SIG-M5 (cell line): Measurements from ENCODE around the gene PIK3CB.
A peak's percentile ranks its signal among the peaks of the same experiment; 100 is the strongest.

Experiments used
- DNase-seq: peaks from one replicate; lab custom pipeline; 2025; lab: John Stamatoyannopoulos, UW

The PIK3CB gene

DNA sequence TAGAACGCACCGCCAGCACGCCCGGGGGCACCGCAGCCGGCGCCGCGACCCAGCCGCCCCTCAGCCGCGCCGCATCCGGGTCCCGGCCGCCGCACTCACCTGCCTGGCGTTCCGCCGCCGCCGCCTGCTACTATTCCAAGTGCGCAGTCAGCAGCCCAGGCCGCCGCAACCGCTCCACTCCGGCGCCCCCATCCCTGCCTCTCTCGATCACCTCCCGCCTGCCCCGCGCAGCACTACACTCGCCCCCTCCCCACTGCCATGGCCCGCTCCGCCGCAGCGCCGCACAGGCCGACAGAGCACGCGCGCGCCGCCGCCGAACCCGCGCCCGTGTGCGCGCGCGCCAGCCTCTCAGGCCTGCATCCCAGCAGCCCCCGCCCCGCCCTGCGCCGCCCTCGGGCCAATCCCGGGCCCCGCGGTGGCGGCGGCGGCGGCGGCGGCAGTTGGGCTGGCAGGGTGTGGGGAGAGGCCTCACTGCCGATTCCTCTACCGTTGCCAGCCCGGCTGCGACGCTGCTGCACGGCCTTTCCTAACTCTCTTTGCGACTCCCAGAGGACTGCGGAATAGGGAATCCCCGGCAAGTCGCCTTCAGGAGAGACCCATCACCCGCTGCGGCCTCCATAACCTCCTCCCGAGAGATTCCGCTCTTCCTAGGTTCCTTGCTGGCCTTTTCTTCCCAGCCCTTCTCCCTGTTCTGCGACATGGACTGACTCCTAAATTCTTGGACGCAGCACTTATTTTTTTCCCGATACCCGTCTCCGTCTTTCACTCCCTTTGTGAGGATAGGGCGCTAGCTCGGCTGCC lies at the start of gene PIK3CB:
TSS of gene PIK3CB (minus strand) at position 333 of the 801 bp plus-strand sequence. CDS start 75,585 bp downstream, outside the sequence.
- DNase-seq, result no peak

DNA sequence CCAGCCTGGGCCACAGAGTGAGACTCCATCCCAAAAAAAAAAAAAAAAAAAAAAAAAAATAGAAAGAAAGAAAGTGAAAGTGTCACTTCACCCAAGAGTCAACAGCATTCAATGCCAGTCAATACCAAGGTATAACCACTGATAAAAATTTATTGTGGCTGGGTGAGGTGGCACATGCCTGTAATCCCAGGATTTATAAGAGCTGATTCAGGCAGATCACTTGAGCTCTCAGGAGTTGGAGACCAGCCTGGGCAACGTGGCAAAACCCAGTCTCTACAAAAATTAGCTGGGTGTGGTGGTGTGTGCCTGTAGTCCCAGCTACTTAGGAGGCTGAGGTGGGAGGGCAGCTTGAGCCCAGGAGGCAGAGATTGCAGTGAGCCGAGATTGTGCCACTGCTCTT lies 46.5 kb upstream of the PIK3CB start:
- DNase-seq, result no peak

DNA sequence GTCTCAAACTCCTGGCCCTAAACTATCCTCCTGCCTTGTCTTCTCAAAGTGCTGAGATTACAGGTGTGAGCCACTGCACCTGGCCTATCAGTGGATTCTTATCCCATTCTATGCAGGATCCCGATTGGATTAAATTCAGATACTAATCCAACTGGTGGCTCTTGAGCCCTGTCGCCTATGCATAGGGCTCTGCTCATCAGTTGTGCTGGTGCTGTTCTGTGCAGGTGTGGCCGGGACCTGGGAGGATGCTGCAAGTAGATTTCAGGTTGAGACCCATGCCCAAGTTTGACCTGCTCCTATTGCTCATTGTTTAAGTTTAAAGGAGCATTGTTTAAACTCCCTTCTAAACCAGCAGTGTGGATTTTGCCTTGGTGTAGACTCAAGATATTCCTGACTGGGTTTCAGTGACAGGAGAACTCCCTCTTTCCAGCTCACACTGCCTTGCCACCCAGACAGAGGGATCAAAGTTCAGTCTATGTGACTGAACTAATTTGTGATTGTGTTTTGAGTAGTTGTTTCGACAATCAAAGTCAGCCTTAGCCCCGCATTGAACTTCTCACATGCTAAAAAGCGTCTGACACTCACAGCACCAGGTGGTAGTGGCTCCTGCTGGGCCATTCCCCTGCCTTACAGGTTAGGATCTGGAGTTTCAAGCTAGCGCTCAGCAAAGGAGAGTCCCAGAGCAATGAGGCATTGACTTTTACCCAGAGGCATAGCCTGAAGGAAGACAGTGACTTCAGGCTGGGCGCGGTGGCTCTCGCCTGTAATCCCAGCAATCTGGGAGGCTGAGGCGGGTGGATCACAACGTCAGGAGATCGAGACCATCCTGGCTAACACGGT lies 45.0 kb upstream of the PIK3CB start:
- no peak for DNase-seq

DNA sequence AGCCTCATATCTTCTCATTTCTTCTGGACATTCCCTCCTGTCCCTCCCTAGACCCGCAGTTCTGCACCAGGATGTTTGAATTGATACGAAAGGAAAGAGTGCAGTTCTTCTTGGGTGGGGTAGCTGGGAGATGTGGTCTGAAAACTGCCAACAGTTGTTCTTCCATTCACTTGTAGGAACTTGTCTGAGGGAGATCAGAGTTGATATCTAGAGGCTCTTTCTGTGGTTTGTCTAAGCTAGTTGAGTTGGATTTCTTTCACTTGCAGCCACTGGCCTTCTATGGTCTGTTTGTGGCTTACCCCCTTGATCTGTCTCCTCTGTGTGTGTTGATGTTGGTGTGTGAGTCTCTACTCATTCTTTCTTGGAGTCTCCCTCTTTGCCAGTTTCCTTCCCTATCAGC lies 42.5 kb upstream of the PIK3CB start:
- no peak for DNase-seq

DNA sequence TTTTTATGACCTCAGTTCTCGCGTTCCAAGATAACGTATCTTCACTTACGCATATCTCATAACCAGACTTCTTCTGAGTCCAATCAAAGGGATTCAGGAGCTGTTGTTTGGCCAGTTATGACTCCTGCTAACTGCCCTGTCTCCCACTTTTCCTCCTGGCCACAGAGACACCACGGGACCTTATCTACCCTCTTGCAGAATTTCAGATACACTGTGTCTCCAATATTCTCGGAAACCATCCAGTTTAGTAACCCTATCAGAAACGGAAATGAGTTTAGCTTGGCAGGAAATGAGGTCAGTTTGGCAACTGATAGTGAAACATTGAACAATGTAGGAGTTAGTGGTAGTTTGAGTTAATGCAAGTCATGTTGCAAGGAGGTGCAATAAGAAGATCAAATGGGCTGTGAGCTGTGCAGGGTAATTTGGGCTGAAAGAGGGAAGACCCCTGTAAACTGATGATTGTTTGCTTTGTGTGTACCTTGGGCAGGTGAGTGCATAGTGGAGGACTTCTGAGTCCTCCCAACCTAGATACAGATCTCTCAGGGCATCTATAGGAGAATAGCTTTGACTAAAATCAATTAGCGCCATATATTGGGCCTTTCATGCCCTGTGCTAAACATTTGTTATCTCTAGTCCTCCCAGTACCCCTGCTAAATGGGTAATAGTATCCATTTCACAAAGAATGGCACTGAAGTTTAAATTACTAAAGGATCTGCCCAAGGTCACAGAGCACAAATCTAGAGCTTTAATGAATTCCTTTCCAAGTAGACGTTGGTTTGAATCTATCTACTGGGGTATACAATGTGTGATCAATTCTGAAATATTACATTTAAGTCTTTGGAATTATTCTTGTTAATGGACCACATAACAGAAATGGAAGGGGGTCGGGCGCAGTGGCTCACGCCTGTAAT lies 41.3 kb upstream of the PIK3CB start:
- DNase-seq, result no peak

DNA sequence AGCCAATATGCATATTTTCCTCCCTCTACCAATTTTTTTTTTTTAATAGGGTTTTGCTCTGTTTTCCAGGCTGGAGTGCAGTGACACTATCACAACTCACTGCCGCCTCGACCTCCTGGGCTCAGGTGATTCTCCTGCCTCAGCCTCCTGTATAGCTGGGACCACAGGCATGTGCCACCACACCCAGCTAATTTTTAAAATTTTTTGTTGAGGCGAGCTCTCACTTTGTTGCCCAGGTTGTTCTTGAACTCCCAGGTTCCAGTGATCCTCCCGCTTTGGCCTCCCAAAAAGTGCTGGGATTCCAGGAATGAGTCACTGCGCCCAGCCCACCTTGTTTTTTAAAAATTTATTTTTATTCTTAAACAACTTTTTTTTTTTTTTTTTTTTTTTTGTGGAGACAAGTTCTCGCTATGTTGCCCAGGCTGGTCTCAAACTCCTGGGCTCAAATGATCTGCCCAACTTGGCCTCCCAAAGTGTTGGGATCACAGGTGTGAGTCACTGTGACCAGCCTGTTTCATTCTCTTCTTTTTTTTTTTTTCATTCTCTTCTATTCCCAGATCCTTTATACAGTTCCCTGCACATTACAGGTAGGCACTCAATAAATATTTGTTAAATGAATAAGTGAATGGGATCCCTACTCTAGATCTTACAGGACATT lies 40.5 kb upstream of the PIK3CB start:
- DNase-seq, result no peak

DNA sequence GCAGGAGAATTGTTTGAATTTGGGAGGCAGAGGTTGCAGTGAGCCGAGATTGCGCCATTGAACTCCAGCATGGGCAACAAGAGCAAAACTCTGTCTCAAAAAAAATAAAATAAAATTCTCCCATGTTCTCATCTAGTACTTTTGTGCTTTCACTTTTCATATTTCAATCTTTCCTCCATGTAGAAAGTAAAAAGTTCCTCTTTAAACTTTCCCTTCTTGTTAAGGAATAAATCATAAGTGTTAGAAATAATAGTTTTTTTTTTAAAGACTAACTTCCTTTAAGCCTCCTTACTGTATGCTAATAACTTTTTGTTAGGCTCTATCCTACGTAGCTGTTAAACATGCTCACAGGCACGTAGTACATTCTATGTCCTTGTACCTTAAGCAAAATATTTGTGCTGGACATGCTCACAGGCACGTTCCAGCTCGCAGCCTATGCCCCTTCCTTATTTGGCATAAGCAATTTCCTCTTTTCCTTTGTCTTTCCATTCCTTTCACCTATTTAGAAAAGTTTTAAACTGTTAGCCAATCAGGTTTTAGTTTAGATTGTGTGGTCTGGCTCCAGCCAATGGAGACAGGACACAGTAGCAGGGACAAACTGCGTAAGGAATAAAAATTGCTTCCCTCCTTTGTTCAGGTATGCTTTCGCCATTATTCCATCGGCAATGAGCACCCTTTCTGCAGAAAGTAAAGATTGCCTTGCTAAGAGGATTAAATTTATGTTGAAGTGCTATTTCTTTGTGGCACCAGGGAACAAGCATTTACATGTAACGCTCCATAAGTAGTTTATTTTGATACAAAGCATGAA lies 38.9 kb upstream of the PIK3CB start:
- no peak for DNase-seq

DNA sequence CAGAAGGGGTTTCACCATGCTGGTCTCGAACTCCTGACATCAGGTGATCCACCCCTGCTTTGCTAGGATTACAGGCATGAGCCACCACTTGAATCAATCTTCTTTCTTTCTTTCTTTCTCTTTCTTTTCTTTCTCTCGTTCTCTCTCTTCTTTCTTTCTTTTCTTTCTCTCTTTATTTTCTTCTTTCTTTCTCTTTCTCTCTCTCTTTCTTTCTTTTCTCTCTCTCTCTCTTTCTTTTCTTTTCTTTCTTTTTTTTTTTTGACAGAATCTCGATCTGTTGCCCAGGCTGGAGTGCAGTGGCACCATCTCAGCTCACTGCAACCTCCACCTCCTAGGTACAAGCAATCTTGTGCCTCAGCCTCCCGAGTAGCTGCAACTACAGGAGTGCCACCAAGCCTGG lies 37.9 kb upstream of the PIK3CB start:
- DNase-seq, result no peak

DNA sequence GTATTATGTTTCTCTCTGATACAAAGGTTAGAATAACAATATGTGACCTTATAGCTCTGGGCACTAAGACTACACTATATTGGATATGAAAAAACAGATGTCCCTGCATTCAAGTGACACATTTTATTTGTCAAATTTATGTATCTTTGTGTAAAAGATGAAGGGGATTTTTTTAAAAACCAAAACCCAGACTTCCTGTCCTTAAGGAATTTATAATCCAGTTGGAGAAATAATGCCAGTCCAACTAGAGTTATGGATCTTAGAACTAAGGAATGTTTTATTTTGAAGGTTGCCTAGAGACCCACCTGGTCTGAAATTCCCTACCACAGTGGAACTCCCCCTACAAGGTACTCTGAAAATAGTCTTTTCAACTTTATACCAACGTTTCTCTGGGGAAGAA lies 33.3 kb upstream of the PIK3CB start:
- no peak for DNase-seq

DNA sequence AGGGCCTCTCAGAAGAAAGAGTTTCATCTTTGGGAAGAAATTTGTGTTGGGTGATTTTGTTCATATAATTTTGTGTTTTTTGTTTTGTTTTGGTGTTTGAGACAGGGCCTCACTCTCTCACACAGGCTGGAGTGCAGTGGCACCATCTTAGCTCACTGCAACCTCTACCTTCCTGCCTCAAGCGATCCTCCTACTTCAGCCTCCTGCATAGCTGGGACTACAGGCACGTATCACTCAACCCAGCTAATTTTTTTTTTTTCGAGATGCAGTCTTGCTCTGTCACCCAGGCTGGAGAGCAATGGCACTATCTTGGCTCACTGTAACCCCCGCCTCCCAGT lies 29.0 kb upstream of the PIK3CB start:
- DNase-seq, result no peak

DNA sequence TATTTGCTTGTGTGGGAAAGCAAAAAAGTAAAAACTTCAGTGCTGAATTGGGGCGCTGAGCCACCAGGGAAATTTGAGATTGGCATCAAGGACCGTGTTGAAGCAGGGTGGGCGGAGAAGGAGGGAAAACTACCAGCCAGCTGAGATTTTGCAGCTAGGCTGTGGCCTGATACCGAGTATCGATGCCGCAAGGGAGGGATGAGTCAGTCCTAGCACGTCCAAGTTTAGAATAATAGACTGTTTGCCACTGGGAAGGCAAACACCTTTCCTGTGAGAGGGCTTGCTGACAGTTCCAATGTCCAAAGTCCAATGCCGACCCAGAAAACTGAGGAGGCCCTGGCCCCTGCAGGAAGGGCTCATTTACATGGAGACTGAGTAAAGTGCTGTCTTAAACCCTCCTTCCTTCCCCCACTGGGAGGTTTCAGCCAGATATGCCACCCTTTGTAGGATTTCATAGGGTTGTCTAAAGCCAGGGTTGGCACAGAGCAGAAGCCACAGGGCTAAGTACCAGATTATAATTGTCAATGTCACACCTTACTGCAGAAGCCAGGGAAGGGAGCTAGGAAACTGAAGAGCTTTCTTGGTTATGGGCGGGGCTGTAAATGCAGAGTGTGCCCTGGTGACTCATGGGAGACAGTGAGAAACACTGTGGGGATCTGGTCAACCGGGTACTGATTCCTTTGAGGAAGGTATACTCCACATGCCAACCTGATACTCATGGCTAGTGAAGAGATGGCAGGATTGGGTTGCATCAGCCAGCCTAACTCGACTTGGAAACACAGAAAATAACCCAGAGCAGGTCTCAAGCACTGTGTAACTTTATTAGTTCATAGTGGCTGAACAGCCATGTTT lies 28.4 kb upstream of the PIK3CB start:
- DNase-seq, result no peak

DNA sequence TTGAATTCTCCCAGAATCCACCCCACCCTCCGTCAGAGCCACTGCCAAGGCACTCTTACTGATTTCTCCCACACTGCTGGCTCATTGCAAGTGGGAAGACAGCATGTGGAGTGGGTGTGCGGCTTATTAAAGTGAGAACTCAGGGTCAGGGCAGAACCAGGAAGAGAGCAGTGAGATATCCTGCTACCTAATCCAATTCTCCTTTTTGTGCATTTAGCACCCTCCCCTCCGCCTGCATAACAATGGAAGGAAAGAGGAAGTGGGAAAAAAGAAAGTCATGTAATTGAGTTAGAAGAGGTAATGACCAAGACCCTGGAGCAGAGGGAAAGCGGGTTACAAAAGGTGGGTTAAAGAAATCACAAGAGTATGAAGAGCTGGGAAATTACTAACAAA lies 27.8 kb upstream of the PIK3CB start:
- peak; percentile 34 for DNase-seq

DNA sequence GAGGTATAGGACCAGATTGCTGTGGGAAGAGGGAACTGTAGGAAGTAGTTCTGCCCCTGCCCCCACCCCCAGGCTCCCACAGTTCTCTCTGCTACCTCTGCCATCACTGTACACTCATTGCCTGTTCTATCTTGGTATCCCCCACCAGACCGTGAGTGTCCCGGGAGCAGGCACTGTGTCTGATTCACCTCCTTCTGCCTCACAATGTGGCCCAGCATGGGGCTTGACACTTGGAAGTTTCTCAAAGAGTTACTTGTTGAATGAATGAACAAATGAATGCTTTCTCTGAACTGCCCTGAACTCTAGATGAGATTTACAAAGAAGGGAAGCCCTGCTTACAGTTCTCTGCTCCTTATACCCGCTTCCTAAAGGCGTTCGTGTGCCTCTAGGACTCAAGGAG lies 27.1 kb upstream of the PIK3CB start:
- no peak for DNase-seq

DNA sequence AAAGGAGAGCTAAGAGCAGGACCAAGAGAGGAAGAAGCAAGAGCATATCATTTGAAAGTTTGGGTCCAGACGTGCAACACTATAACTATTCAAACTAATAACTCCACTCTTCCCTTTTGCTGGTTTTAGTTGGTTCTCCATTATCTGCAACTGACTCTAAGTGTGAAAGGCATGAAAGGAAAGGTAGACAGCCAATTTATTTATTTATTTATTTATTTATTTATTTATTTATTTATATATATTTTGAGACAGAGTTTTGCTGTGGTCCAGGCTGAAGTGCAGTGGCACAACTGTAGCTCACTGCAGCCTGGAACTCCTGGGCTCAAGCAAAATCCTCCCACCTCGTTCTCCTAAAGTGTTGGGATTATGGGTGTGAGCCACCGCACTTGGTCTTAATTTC lies 22.1 kb upstream of the PIK3CB start:
- DNase-seq, result no peak

DNA sequence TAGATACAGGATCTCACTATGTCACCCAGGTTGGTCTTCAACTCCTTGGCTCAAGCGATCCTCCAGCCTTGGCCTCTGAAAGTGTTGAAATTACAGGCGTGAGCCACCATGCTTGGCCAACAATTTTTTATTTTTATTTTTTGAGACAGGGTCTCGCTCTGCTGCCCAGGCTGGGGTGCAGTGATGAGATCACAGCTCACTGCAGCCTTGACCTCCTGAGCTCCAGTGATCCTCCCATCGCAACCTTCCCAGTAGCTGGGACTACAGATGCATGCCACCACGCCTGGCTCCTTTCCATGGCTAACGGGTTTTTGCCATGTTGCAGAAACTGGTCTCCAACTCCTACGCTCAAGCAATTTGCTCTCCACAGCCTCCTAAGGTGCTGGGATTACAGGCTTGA lies 20.2 kb upstream of the PIK3CB start:
- no peak for DNase-seq

DNA sequence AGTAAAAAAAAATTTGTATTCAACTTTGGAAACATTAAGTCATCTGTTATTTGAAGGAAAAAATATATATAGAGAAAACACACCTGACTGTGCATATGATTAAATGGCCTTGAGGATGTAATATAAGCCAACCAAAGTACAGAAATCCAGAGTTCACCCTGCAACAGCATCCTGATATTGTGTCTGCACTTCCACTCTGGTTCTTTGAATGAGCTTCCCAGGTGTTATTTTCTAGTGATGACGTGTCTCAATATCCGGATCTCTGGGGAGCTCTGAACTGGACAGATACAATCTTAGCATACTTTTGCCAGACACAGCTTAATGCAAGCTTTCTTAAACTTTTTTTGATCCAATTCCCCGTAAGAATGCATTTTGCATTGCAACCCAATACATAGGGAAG lies 19.5 kb upstream of the PIK3CB start:
- DNase-seq, result no peak

DNA sequence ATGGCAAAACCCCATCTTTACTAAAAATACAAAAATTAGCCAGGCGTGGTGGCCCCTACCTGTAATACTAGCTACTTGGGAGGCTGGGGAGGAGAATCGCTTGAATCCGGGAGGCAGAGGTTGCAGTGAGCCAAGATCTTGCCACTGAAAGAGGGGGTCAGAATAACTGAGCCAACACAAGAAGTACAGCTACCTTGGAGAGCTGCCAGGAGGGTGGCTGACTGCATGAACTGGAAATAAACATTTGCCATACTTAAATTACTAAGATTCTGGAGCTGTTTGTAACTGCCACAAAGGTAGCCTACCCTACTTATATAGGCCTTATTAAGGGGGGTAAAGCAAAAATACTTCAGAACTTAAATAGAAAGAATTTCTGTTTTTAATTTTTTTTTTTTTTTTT lies 15.4 kb upstream of the PIK3CB start:
- DNase-seq, result no peak

DNA sequence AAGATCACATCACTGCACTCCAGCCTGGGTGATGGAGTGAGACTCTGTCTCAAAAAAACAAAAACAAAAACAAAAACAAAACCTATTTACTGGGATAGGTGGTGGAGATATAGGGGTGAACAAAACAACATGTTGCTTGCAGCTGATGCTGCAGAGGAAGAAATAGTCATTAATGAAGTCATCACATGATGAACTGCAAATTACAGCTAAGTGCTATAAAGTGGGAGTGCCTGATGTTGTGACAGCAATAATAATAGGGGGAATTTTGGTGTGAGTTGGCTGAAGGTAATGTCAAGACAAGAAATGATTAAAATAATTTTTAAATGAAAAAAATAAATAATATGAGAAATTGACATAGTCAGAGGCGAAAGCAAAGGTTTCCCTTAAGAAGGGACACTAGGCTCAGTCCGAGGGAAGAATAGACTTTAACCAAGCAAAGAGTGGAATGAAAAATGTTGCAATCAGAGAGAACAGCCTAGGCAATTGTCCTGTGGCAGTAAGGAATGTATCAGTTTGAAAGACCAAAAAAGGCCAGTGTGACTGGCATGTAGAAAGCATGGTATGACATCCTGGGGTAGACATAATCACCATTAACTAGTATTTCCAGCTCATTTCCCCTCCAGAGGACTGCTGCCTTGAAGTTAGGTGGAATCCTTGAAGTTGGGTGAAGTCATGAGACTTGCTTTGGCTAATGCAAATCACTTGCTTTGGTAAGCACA lies 14.7 kb upstream of the PIK3CB start:
- no peak for DNase-seq

DNA sequence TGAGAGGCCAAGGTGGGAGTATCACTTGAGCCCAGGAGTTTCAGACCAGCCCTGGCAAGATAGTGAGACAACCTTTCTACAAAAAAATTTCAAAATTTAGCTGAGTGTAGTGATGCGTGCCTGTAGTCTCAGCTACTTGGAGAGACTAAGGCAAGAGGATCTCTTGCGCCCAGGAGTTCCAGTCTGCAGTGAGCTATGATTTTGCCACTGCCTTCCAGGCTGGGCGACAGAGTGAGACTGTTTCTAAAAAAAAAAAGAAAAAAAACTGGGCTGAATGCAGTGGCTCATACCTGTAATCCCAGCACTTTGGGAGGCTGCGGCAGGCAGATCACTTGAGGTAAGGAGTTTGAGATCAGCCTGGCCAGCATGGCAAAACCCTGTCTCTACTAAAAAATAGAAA lies 14.0 kb upstream of the PIK3CB start:
- DNase-seq, result no peak
